Measurements from ENCODE around the gene FRMPD4.

Gene FRMPD4

GRCh38 chrX:12716574-12716973 lies 578.3 kb downstream of the FRMPD4 start:
- Mint-ChIP-seq H3K9me3 (no peaks in the 10 kb centered on the region), H3K27me3 (peaks cover 7% of the 10 kb centered on the region), H3K4me1 (no peaks in the 10 kb centered on the region), H3K4me3 (no peak overlapping the region), H3K27ac (no peak overlapping the region), H3K36me3 (no peaks in the 10 kb centered on the region)
- CTCF ChIA-PET = interaction anchor here (1.4 kb wide), 1 partner anchor 15 kb away, joined by 3 read pairs; no protein-coding TSS in a partner anchor
- no peak for DNase-seq

DNA sequence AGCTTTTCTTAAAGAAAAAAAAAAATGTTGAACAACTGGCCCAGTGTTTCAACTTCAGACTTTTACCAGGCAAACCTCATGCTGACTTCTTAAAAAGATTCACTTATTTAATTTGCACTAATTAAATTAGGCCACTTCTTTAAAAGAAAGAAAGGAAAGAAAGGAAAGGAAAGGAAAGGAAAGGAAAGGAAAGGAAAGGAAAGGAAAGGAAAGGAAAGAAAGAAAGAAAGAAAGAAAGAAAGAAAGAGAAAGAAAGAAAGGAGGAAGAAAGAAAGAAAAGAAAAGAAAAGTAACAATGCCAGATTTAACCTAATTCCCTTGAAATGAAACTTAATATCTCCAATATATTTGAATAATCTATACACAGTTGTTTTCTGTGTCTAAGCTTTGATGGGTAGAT lies 581.6 kb downstream of the FRMPD4 start:
- Mint-ChIP-seq H3K36me3 (no peaks in the 10 kb centered on the region), H3K27me3 (peaks cover 7% of the 10 kb centered on the region), H3K9me3 (no peaks in the 10 kb centered on the region), H3K27ac (no peak overlapping the region), H3K4me1 (no peaks in the 10 kb centered on the region), H3K4me3 (no peak overlapping the region)
- CTCF ChIA-PET = no interaction called here
- no peak for DNase-seq

DNA sequence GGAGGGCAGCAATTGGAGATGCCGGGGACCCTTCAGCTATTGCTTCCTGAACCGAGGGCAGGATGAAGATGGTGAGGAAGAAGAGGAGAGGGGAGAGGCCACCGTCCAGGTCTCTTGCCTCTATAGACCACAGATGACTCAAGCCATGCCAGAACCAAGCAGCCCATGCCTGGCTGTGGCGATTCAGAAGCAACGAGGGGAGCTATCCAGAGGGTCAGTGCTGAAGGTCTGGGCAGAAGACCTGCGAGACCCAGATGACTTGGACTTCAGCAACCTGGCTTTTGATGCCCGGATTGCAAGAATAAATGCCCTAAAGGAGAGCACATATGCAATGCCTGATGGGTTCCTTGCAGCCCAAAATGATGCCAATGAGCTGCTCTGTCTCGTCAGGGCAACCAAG lies 582.8 kb downstream of the FRMPD4 start:
- H3K4me3 Mint-ChIP-seq = no peak overlapping the region
- H3K27me3 Mint-ChIP-seq = peaks cover 7% of the 10 kb centered on the region
- no peak for DNase-seq
- H3K36me3 Mint-ChIP-seq = no peaks in the 10 kb centered on the region
- no peaks in the 10 kb centered on the region for H3K4me1 Mint-ChIP-seq
- CTCF ChIA-PET = no interaction called here
- no peaks in the 10 kb centered on the region for H3K9me3 Mint-ChIP-seq
- H3K27ac Mint-ChIP-seq = no peak overlapping the region

DNA sequence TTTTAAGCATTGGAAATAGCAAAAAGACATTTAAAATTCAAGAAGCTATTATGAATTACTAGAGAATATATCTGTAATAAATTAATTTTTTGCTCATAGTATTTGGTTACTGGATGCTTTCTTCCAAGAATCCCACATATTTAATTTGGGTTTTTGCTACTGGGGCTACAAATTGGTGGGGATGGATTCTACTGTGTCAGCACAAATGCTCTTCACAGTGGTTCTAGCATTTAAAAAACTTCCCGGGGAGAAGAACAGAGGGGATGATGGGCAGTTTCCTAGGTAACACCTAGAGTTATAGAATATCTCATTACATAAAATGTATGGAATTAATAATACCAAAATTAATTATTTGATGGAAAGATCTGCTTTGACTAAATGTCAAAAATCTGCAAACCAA lies 584.0 kb downstream of the FRMPD4 start:
- Mint-ChIP-seq H3K4me3 (no peak overlapping the region), H3K36me3 (no peaks in the 10 kb centered on the region), H3K27me3 (peaks cover 7% of the 10 kb centered on the region), H3K27ac (no peak overlapping the region), H3K4me1 (no peaks in the 10 kb centered on the region), H3K9me3 (no peaks in the 10 kb centered on the region)
- no peak for DNase-seq
- CTCF ChIA-PET = no interaction called here

GRCh38 chrX:12741416-12741815 lies 603.1 kb downstream of the FRMPD4 start:
- Mint-ChIP-seq H3K4me1 (no peaks in the 10 kb centered on the region), H3K36me3 (no peaks in the 10 kb centered on the region), H3K27ac (no peak overlapping the region), H3K27me3 (peaks cover 3% of the 10 kb centered on the region), H3K4me3 (no peak overlapping the region), H3K9me3 (no peaks in the 10 kb centered on the region)
- DNase-seq = no peak
- CTCF ChIA-PET = no interaction called here

GRCh38 chrX:12747433-12747832 lies 609.2 kb downstream of the FRMPD4 start:
- Mint-ChIP-seq H3K4me1 (no peaks in the 10 kb centered on the region), H3K27me3 (no peaks in the 10 kb centered on the region), H3K4me3 (no peak overlapping the region), H3K36me3 (no peaks in the 10 kb centered on the region), H3K9me3 (no peaks in the 10 kb centered on the region), H3K27ac (no peak overlapping the region)
- CTCF ChIA-PET = no interaction called here
- no peak for DNase-seq

- CTCF ChIA-PET = interaction anchor here (0.9 to 1.2 kb wide), 3 partner anchors 17 to 19 kb away, joined by 3 to 4 read pairs (median 4); no protein-coding TSS in a partner anchor
- H3K4me1 Mint-ChIP-seq = no peaks in the 10 kb centered on the region
- DNase-seq = no peak
- H3K27me3 Mint-ChIP-seq = no peaks in the 10 kb centered on the region
- H3K9me3 Mint-ChIP-seq = no peaks in the 10 kb centered on the region
- H3K36me3 Mint-ChIP-seq = no peaks in the 10 kb centered on the region
- no peak overlapping the region for H3K4me3 Mint-ChIP-seq
- H3K27ac Mint-ChIP-seq = no peak overlapping the region
Observed at GRCh38 chrX:12751887-12752286, 613.6 kb downstream of the FRMPD4 start.

GRCh38 chrX:12753366-12753765 lies 615.1 kb downstream of the FRMPD4 start:
- CTCF ChIA-PET = no interaction called here
- H3K9me3 Mint-ChIP-seq = no peaks in the 10 kb centered on the region
- H3K4me1 Mint-ChIP-seq = no peaks in the 10 kb centered on the region
- no peak for DNase-seq
- H3K36me3 Mint-ChIP-seq = no peaks in the 10 kb centered on the region
- no peak overlapping the region for H3K27ac Mint-ChIP-seq
- no peak overlapping the region for H3K4me3 Mint-ChIP-seq
- H3K27me3 Mint-ChIP-seq = no peaks in the 10 kb centered on the region

DNA sequence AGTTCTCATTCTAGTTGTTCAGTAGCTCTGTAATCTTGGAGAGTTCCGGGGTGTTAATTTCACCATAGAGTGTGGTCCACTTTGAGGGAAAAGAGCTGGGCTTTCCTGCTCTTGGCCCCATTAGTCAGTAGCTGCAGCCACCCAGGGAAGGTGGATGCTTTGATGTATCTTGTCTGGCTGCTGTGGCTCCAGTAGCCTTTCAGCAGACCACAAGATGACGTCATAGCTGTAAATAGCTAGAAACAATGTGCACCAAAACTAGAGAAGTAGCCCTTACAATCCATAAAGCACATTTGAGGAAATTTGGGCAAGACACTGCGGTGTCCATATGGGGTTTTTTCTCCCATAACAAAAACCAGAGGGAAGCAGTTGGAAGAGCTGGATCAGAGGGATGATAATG lies 620.0 kb downstream of the FRMPD4 start:
- H3K4me1 Mint-ChIP-seq = no peaks in the 10 kb centered on the region
- no peak overlapping the region for H3K4me3 Mint-ChIP-seq
- no peaks in the 10 kb centered on the region for H3K36me3 Mint-ChIP-seq
- DNase-seq = no peak
- H3K27me3 Mint-ChIP-seq = no peaks in the 10 kb centered on the region
- no peaks in the 10 kb centered on the region for H3K9me3 Mint-ChIP-seq
- CTCF ChIA-PET = no interaction called here
- no peak overlapping the region for H3K27ac Mint-ChIP-seq

GRCh38 chrX:12767856-12768255 lies 629.6 kb downstream of the FRMPD4 start:
- DNase-seq = no peak
- no peak overlapping the region for H3K4me3 Mint-ChIP-seq
- H3K27me3 Mint-ChIP-seq = peaks cover 9% of the 10 kb centered on the region
- no peaks in the 10 kb centered on the region for H3K36me3 Mint-ChIP-seq
- no peaks in the 10 kb centered on the region for H3K9me3 Mint-ChIP-seq
- CTCF ChIA-PET = interaction anchor here (0.7 to 1.8 kb wide), 2 partner anchors 12 to 133 kb away, joined by 3 to 5 read pairs; no protein-coding TSS in a partner anchor
- peaks cover 4% of the 10 kb centered on the region for H3K4me1 Mint-ChIP-seq
- H3K27ac Mint-ChIP-seq = no peak overlapping the region

DNA sequence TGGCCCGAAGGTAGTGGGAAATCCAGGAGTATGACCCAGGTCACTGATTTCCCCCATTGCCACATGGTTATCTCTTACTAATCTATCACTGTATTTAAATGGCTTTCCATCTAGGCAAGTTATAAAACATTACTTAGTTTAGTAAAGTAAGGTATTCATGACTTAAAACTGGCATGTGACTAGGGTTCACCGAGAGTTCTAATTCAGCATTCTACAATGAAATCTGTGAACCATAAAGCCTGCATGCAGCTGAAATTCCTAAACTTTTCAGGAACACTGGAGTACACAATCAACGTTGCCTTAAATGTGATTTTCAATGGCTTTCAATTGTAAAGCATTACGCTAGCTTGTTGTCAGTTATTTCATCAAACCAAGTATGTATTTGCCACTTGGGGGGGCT lies 630.2 kb downstream of the FRMPD4 start:
- Mint-ChIP-seq H3K27me3 (peaks cover 9% of the 10 kb centered on the region), H3K4me3 (no peak overlapping the region), H3K27ac (no peak overlapping the region), H3K9me3 (no peaks in the 10 kb centered on the region), H3K36me3 (no peaks in the 10 kb centered on the region), H3K4me1 (peaks cover 4% of the 10 kb centered on the region)
- CTCF ChIA-PET = interaction anchor here (0.7 to 1.8 kb wide), 2 partner anchors 11 to 132 kb away, joined by 3 to 5 read pairs; no protein-coding TSS in a partner anchor
- no peak for DNase-seq

DNA sequence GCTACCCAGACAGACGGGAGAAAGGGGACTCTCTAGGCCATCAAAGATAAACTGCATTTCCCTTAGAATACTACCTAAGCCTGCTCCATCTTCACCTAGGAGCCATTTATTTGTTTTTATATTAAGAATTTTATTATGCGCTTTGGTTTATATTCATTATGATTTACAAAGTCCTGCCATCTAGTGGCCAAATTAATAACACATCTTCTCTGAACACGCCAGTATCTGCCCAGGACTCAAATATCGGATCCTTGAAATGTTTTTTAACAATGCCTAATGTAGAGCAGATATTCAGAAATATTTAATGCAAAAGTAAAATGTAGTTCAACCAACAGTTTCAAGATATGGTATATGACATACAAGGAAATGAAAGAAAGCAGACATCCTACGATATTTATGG lies 632.2 kb downstream of the FRMPD4 start:
- Mint-ChIP-seq H3K4me3 (no peak overlapping the region), H3K27me3 (peaks cover 9% of the 10 kb centered on the region), H3K36me3 (no peaks in the 10 kb centered on the region), H3K9me3 (no peaks in the 10 kb centered on the region), H3K27ac (no peak overlapping the region), H3K4me1 (peaks cover 4% of the 10 kb centered on the region)
- DNase-seq = no peak
- CTCF ChIA-PET = interaction anchor here (1.0 to 2.8 kb wide), 11 partner anchors 9 to 273 kb away, joined by 3 to 20 read pairs (median 4); no protein-coding TSS in a partner anchor

DNA sequence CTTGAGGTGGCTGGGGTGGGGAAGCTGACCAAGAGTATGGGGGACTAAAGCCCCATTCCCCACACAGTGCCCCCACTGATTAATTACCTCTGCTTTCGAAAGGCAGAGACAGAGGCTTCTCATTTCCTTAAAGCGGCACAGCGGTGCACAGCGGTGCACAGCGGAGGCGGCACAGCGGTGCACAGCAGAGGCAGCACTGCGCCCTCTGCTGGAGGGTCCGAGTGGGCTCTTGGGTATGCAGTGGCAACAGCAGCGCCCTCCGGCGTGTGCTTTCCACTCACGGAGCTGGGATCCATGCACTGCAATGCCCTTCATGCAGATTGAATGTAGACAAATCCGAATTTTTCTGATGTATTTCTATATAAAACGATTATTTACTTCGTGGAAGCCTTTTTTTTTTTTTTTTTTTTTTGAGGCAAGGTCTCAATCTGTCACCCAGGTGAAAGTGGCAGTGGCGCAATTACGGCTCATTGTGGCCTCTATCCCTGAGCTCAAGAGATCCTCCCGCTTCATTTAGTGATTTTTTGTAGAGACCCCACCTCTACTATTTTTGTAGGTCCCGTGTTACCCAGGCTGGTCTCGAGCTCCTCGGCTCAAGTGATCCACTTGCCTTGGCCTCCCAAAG lies 633.3 kb downstream of the FRMPD4 start:
- no peaks in the 10 kb centered on the region for H3K9me3 Mint-ChIP-seq
- no peaks in the 10 kb centered on the region for H3K36me3 Mint-ChIP-seq
- H3K27ac Mint-ChIP-seq = no peak overlapping the region
- H3K4me1 Mint-ChIP-seq = peaks cover 4% of the 10 kb centered on the region
- DNase-seq = peak; percentile 80
- H3K27me3 Mint-ChIP-seq = peaks cover 9% of the 10 kb centered on the region
- H3K4me3 Mint-ChIP-seq = no peak overlapping the region
- CTCF ChIA-PET = interaction anchor here (0.6 to 2.8 kb wide), 22 partner anchors 10 to 1044 kb away, joined by 3 to 20 read pairs (median 4); partner anchors contain the start of gene PRPS2
